Activated T-helper 2 cell treated with anti-CD3 and anti-CD28 coated beads, Interferon-gamma antibody, Interleukin-2, Interleukin-4, amounts not matched to agents 10 μg/mL and 5 μg/mL and 100 μg/mL, durations not matched to agents 14 hours and 24 hours and 36 hours (primary cell): ENCODE measurements around the gene AZIN2. TPM values are rescaled to one million over a fixed set of nuclear protein-coding genes. Genes with fewer than 3 reads are reported as not detected.
A peak's percentile ranks its signal among the peaks of the same experiment; 100 is the strongest.
"Not testable (repeated sequence)": the region's sequence is repeated elsewhere in the genome, so short reads cannot be mapped to it uniquely, and the experiment has no call there.

Experiments
- DNase-seq: peaks from one replicate; pipeline ENCODE4 v3.0.0; 2021; ENCODE audit warnings: low spot score
- H3K27ac Mint-ChIP-seq: one replicate; pipeline ENCODE4 v1.8.0; 2021; ENCODE audit warnings: mixed read lengths
- H3K27me3 Mint-ChIP-seq: one replicate; pipeline ENCODE4 v1.8.0; 2021; ENCODE audit warnings: low read depth, mixed read lengths
- H3K36me3 Mint-ChIP-seq: one replicate; pipeline ENCODE4 v1.8.0; 2021; ENCODE audit warnings: low read depth, mixed read lengths
- H3K4me1 Mint-ChIP-seq: one replicate; pipeline ENCODE4 v1.8.0; 2021; ENCODE audit warnings: low read depth, mixed read lengths
- H3K4me3 Mint-ChIP-seq: one replicate; pipeline ENCODE4 v1.8.0; 2021; ENCODE audit warnings: low read depth, mild to moderate bottlenecking, moderate library complexity, mixed read lengths
- H3K9me3 Mint-ChIP-seq: one replicate; pipeline ENCODE4 v1.8.0; 2021; ENCODE audit warnings: mixed read lengths
- intact Hi-C: fragments of 100-400 bp; cut with micrococcal nuclease; formaldehyde crosslinking; loops from one replicate; pipeline ENCODE4 v1.15.1; 2023
- total RNA-seq: library from RNA; stranded (reverse); gene quantifications from 2 replicates; pipeline ENCODE4 v1.2.3, GENCODE V29; 2022

Gene AZIN2
- total RNA-seq, 1 donor from 2014 or later = 2.4 TPM

- H3K4me1 Mint-ChIP-seq, H3K4me3 Mint-ChIP-seq, H3K27ac Mint-ChIP-seq, DNase-seq, intact Hi-C loops: not testable (repeated sequence)
- Mint-ChIP-seq H3K27me3 (peaks cover 13% of the 10 kb centered on the region), H3K36me3 (peaks cover 21% of the 10 kb centered on the region), H3K9me3 (peaks cover 55% of the 10 kb centered on the region)
These were observed 14.5 kb upstream of the AZIN2 start for GRCh38 chr1:33066477-33066876.

DNA sequence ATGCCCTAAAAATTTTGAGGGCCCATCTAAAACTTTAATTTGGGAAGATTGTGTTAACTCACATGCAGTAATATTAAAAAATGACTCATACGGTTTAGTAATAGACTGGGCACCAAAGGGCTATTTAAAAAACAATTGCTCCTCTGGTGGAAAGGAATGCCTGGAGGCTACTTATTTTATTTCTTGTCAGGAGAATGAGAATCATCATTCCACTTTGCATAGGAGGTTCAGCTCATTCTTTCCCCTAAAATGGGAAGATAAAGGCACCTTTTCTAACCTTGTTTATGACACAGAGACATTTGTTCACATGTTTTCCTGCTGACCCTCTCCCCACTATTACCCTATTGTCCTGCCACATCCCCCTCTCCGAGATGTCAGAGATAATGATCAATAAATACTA lies 12.8 kb upstream of the AZIN2 start:
- intact Hi-C loops, H3K4me3 Mint-ChIP-seq, H3K4me1 Mint-ChIP-seq, H3K27ac Mint-ChIP-seq, DNase-seq: not testable (repeated sequence)
- peaks cover 41% of the 10 kb centered on the region for H3K9me3 Mint-ChIP-seq
- peaks cover 17% of the 10 kb centered on the region for H3K36me3 Mint-ChIP-seq
- H3K27me3 Mint-ChIP-seq = peaks cover 13% of the 10 kb centered on the region

- peaks cover 19% of the 10 kb centered on the region for H3K9me3 Mint-ChIP-seq
- no peak overlapping the region for H3K27ac Mint-ChIP-seq
- H3K36me3 Mint-ChIP-seq = peaks cover 1% of the 10 kb centered on the region
- no peak overlapping the region for H3K4me3 Mint-ChIP-seq
- H3K27me3 Mint-ChIP-seq = peaks cover 13% of the 10 kb centered on the region
- no peak for DNase-seq
- H3K4me1 Mint-ChIP-seq = no peaks in the 10 kb centered on the region
- intact Hi-C loops = no loop called here
These were observed 10.3 kb upstream of the AZIN2 start for GRCh38 chr1:33070628-33071027.

DNA sequence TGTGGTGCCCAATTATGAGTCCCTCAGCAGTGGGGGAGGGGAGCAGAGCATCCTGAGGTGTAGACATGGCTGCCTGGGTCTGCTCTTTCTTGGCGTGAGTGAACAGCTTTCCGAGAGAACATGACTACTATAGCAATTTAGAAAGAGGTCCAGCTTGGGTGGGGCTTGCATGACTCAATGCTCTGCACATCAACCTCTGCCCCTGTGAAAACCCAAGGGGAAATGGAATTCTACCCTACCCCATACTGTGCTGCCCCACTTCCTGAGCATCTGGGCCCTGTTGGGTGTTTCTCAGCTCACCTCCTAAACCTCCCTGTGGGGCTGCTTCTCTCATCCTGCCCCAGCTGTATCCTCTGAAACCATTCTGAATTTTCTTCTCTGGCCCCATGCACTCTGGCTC lies 8.2 kb upstream of the AZIN2 start:
- H3K27me3 Mint-ChIP-seq = peaks cover 7% of the 10 kb centered on the region
- H3K4me3 Mint-ChIP-seq = no peak overlapping the region
- intact Hi-C loops = no loop called here
- H3K36me3 Mint-ChIP-seq = no peaks in the 10 kb centered on the region
- H3K27ac Mint-ChIP-seq = no peak overlapping the region
- DNase-seq = no peak
- no peaks in the 10 kb centered on the region for H3K4me1 Mint-ChIP-seq
- H3K9me3 Mint-ChIP-seq = peaks cover 1% of the 10 kb centered on the region

DNA sequence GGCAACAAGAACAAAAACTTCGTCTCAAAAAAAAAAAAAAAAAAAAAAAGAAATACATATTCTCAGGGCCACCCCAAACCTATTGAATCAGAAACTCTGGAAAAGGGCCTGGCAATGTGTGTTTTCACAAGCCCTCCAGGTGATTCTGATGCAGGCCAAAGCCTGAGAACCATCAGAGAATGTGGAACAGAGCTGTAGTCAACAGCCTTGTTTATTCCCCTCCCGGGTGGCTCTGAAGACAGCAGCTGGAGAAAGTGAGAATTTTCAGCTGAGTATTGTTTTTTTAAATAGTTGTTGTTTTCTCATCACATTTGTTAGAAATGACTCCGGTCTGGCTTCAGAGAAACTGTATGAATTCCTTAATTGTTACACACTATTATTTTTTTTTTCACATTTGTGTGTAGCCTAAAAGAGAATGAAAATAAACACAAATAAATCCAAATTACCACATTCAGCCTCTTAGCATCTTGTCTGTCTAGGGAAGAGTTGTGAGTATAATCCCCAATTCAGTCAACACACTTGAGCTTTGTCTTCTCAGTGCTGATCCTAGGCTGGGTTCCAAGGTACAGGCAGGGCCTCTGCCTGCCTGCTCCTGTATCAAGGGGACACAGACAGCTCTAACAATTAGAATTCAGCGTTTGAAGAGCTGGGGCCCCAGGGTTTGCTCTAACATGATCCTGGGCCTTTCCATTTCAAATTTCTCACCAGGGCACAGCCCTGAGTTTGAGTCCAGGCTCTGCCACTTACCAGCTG lies 6.6 kb upstream of the AZIN2 start:
- Mint-ChIP-seq H3K9me3 (no peaks in the 10 kb centered on the region), H3K27me3 (peaks cover 5% of the 10 kb centered on the region), H3K4me1 (no peaks in the 10 kb centered on the region), H3K4me3 (no peak overlapping the region), H3K27ac (no peak overlapping the region), H3K36me3 (no peaks in the 10 kb centered on the region)
- DNase-seq = no peak
- intact Hi-C loops = no loop called here

- Mint-ChIP-seq H3K9me3 (no peaks in the 10 kb centered on the region), H3K36me3 (no peaks in the 10 kb centered on the region), H3K4me1 (peaks cover 17% of the 10 kb centered on the region), H3K27ac (no peak overlapping the region), H3K4me3 (no peak overlapping the region), H3K27me3 (peaks cover 13% of the 10 kb centered on the region)
- no peak for DNase-seq
- intact Hi-C loops = no loop called here
These were observed 2.8 kb upstream of the AZIN2 start for GRCh38 chr1:33078030-33078591.

- Mint-ChIP-seq H3K9me3 (no peaks in the 10 kb centered on the region), H3K36me3 (no peaks in the 10 kb centered on the region), H3K4me1 (peaks cover 20% of the 10 kb centered on the region), H3K27me3 (peaks cover 25% of the 10 kb centered on the region), H3K4me3 (peak overlapping the region; percentile 70), H3K27ac (no peak overlapping the region)
- intact Hi-C loops = loop anchor here (5.0 kb wide), 2 partner anchors 43 to 47 kb away; partner anchors contain the start of gene AK2
- no peak for DNase-seq
These were observed 580 bp upstream of the AZIN2 start for GRCh38 chr1:33080373-33080772.

DNA sequence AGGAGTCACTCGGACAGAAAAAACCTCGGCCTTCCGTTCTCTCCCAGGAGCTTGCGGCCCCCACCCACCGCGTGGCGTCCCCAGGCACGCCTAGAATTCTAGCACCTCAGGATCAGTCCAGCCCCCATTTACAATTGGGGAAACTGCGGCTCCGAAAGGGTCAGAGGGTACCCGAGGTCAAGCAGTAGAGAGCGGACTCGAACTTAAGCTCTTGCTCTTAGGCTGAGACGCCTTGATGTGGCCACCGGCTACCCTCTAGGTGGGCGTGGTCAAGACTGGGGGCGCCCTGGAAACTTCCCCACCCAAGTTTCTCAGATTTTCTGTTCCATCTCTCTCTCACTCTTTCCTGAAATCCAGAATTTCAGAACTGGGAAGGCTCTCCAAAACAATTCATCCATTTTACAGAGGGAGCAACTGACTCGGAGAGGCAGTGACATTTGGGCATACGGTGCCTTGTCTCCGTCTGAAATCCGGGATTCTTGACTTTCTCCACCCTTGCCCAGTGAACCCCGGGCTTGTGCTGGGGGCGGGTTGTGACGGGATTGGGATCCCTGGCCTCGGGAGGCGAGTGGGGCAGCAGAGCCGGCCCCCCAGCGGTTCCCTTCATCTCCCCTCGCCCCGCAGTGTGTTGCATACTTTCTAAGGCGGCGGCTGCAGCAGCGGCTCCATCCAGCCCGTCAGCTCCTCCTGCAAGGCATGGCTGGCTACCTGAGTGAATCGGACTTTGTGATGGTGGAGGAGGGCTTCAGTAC lies 777 bp downstream of the AZIN2 start:
- no peak overlapping the region for H3K27ac Mint-ChIP-seq
- intact Hi-C loops = loop anchor here (1.0 to 5.0 kb wide), 3 partner anchors 18 to 46 kb away; partner anchors contain the start of gene AK2
- H3K4me1 Mint-ChIP-seq = peaks cover 22% of the 10 kb centered on the region
- no peak for DNase-seq
- no peaks in the 10 kb centered on the region for H3K9me3 Mint-ChIP-seq
- no peaks in the 10 kb centered on the region for H3K36me3 Mint-ChIP-seq
- H3K27me3 Mint-ChIP-seq = peaks cover 25% of the 10 kb centered on the region
- H3K4me3 Mint-ChIP-seq = peak overlapping the region; percentile 70

GRCh38 chr1:33082575-33083108 lies 1.7 kb downstream of the AZIN2 start:
- no peak for DNase-seq
- Mint-ChIP-seq H3K4me3 (peak overlapping the region; percentile 70), H3K9me3 (no peaks in the 10 kb centered on the region), H3K27ac (no peak overlapping the region), H3K4me1 (peaks cover 24% of the 10 kb centered on the region), H3K27me3 (peaks cover 25% of the 10 kb centered on the region), H3K36me3 (no peaks in the 10 kb centered on the region)
- intact Hi-C loops = loop anchor here (5.0 kb wide), 2 partner anchors 45 kb away; partner anchors contain the start of gene AK2

GRCh38 chr1:33085332-33085731 lies 4.4 kb downstream of the AZIN2 start:
- H3K4me3 Mint-ChIP-seq = no peak overlapping the region
- H3K27ac Mint-ChIP-seq = no peak overlapping the region
- H3K27me3 Mint-ChIP-seq = peaks cover 25% of the 10 kb centered on the region
- no peaks in the 10 kb centered on the region for H3K36me3 Mint-ChIP-seq
- intact Hi-C loops = no loop called here
- no peaks in the 10 kb centered on the region for H3K9me3 Mint-ChIP-seq
- peaks cover 37% of the 10 kb centered on the region for H3K4me1 Mint-ChIP-seq
- no peak for DNase-seq

DNA sequence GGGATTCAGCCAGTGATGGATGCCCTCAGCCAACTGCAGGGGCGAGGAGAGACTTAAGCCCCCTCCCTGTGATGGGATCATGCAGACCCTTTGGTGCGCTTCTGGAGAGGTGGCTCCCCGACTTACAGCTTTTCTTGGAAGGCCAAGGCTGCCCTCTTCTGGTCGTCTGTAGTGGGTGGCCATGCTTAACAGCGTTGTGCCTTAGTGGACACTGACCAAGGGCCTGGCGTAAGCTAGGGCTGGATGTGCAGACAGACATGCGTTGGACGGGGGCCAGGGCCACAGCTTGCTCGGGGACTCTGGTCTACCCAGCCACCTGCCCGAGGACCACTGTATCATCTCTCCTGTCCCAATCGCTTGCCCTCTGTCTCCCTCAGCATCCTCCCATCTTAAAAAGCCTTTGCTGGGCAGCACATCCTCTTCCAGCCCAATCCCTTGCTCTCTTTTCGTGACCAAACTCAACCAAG lies 5.5 kb downstream of the AZIN2 start:
- Mint-ChIP-seq H3K27ac (no peak overlapping the region), H3K27me3 (peaks cover 25% of the 10 kb centered on the region), H3K36me3 (no peaks in the 10 kb centered on the region), H3K4me3 (no peak overlapping the region), H3K9me3 (no peaks in the 10 kb centered on the region), H3K4me1 (peaks cover 32% of the 10 kb centered on the region)
- intact Hi-C loops = loop anchor here (2.0 kb wide), 1 partner anchor 210 kb away; no protein-coding TSS in a partner anchor
- DNase-seq = no peak

DNA sequence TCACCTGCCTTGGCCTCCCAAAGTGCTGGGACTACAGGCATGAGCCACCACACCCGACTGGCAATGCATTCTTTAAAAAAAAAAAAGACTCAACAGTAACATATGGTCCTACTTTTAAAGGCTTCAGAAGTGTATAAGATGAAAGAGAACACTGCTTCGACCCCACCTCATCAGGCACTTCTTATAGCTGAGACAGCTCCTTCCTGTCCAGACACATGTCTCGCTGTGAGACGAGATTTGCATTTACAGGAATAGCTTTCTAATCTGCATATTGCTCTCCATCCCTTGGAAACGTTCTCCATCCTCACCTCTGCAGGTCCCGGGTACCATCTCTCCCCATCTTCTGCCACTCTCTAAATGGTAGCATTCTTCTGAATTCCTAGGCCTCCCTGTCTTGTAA lies 6.7 kb downstream of the AZIN2 start:
- no peak for DNase-seq
- peaks cover 16% of the 10 kb centered on the region for H3K27me3 Mint-ChIP-seq
- intact Hi-C loops = loop anchor here (2.0 kb wide), 1 partner anchor 211 kb away; no protein-coding TSS in a partner anchor
- peaks cover 25% of the 10 kb centered on the region for H3K4me1 Mint-ChIP-seq
- no peaks in the 10 kb centered on the region for H3K36me3 Mint-ChIP-seq
- H3K9me3 Mint-ChIP-seq = no peaks in the 10 kb centered on the region
- no peak overlapping the region for H3K4me3 Mint-ChIP-seq
- peak overlapping the region; percentile 72 for H3K27ac Mint-ChIP-seq
